ENCODE measurements around the gene CABP1.
A peak's percentile ranks its signal among the peaks of the same experiment; 100 is the strongest.
"Not testable (repeated sequence)": the region's sequence is repeated elsewhere in the genome, so short reads cannot be mapped to it uniquely, and the experiment has no call there.

CABP1 gene

DNA sequence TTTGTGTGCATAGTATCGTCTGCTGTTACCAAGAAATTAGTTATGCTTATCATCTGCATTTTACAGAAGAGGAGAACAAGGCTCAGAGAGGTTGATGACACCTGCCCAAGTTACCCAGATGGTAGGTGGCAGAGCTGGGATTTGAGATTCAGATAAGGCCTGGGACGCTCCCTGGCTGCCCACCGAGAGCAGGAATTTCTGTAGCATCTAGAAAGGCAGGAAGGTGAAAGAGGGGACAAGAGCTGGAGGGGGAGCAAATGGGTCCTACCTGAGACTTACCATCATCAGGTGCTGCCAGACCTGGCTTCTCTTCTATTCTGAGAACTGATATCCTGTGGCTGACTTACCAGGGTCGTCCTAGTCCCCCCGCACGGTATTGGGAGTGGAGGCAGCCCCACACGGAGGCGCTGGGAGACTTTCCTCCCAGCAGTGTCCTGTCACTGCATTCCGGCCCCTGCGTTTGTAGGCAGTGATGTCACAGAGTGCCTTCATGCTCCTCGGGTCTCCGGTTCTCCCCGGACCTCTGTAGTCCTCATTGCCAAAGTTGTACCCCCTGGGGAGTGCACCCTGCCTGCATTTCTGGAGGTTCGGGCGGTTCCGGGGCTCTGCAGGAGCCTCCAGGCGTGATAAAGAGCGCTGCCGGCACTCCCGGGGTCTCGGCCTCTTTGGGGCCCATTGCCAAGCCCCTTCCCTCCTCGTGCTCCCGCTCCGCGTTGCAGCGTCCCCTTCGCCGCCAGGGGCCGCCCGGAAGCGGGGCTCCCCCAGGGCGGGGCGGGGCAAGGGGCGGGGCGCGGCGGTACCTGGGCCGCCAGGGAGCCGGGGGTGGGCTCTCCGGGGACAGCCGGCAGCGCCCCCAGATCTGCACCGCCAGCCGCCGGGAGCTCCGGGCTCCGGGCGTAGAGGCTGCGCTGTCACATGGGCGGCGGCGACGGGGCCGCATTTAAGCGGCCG lies at the start of gene CABP1:
TSS of gene CABP1 (plus strand) at position 856 of the 951 bp plus-strand sequence. CDS start at position 916, 60 bp downstream.
- DNase-seq: peak; percentile 20

DNA sequence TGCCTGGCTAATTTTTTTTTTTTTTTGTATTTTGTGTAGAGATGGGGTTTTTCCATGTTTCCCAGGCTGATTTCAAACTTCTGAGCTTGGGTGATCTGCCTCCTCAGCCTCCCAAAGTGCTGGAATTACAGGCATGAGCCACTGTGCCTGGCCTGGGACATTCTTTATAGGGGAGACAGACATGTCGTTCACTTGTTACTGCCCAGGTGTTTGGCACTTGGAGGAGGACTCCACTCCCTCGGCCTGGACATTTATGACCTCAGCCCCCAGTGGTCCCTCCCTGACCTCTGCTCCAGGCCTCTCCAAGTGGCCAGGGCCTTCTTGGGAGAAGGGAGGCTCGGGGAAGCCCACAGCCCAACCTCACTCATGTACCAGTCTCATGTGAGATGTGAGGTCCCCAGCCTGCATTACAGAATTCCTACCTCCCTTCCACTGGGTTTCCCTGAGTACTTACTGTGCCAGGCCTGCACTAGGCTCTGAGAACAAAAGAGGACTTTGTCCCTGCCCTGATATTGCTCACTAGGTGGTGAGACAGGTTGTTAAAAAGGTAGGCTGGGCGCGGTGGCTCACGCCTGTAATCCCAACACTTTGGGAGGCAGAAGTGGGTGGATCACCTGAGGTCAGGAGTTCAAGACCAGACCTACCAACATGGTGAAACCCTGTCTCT lies 49.6 kb upstream of the CABP1 start:
- no peak for DNase-seq

DNA sequence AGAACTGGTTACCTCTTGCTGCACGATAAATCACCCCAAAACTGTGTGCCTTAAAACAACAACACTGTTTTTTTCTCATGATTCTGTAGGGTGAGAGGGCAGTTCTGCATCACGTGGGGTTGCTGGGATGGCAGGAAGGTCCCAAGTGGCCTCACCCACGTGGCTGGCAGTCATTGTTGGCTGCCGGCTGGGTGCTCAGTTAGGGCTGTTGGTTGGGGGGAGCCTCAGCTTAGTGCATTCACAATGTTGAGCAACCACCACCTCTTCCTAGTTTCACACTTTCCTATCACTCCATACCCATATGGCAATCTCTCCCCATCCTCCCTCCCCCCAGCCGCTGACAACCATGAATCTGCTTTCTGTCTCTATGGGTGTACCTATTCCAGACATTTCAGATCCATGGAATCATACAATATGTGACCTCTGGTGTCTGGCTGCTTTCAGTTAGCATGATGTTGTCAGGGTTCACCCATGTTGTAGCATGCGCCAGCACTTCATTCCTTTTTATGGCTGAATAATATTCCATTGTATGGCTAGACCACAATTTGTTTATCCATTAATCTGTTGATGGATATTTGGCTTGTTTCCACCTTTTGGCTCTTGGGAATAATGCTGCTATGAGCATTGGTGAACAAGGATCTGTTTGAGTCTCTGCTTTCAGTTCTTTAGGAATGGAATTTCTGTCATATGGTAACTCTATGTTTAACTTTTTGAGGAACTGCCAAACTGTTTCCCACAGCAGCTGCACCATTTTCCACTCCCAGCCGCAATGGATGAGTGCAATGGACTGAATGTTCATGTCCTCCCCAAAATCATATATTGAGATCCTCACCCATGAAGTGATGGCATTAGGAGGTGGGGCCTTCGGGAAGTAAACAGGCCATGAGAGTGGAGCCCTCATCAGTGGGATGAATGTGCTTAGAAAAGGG lies 48.0 kb upstream of the CABP1 start:
- no peak for DNase-seq

DNA sequence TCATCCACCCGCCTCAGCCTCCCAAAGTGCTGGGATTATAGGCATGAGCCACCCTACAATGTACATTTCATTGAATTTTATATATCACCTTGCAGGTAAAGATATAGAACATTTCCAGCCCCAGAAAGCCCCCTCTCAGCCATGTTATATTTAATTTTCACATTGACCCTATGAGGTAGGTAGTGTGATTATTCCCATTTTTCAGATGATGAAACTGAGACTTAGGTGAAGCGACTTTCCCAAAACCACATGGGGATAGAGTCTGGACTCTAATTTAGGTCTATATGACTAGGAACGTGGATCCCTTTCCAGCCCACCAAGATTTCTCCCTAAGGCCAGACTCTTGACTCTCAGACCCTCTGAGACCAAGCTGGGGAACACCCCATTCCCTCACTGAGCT lies 43.5 kb upstream of the CABP1 start:
- DNase-seq: no peak

DNA sequence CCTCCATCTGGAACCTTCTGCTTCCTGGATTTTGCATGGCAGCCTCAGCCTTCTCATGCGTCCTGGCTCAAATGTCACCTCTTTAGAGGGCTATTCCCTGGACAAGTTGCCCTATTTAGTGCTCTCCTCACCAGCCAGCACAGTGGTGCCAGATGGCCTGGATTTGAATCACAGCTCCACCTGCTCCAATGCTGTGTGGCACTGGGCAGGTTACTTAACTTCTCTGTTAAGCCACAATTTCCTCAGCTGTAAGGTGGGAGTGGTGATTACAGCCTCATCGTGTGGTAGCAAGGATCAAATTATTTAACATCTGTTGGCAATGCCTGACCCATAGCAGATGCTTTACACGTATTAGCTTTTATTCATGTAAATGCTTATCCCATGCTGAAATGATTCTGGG lies 42.6 kb upstream of the CABP1 start:
- DNase-seq: no peak

DNA sequence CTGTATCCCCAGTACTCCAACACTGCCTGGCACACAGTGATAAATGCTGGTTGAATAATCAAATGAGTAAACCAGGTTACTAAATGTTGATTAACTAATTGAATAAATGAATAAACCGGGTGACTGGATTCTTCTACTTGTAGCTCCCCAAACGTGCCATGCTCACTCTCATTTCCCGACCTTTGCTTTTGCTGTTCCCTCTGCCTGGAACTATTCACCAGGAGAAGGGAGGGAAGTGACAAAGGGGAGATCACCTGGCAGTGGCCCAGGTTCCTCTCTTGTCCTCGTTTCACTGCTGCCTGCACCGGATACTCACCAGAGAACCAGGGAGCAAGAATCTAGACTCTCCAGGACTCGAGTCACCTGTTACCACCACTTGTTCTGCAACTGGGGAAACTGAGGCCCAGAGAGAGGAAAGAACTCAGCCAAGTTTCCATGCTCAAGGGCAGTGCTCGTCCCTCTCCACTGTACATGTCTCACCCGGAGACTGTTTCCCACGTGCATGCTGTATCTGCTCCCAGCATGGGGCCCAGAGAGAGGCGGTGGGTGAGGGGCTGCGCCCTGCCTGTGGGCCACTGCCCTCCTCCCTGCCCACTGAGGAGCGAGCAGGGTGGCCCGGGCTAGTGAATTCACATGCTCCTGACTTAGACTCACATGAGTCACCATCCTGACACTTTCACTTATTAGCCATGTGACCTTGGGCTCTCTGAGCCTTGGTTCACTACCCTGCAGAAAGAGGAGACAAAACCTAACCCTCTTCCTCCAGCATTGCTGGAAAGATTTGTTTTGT lies 41.6 kb upstream of the CABP1 start:
- peak; percentile 62 for DNase-seq

DNA sequence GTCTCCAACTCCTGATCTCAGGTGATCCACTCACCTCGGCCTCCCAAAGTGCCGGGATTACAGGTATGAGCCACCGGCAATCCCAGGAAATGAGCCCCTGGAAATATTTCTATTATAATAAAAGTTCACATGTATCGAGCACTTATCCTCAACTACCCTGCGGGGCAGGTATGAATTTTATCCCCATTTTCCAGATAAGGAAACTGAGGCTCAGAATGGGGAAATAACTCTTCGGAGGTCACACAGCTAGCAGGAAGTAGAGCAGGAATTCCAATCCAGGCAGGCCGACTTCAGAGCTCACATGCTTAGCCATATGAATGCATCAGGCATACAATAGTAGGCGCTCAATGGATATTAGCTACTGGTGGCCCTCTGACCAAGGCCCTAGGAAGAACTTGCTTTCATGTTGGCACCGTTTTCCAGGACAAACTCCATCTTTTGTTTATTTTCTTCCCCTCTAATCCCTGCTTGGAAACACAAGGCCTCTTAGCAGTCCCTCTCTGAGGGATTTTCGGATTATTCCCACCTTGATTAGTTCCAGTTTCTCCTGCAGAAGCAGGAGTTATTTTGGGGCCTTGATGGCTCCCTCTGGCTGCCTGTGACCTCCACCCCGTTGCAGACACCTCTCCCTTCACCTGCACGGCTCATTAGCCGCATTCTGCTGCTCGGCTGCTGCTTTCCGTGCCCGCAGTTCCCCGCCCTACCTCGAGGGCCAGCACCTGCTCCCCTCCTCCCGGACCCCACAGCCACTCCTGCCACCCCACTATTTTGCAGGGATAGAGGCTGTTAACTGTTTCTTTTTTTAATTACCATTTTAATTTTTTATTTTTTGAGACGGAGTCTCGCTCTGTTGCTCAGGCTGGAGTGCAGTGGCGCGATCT lies 40.5 kb upstream of the CABP1 start:
- DNase-seq: no peak

- not testable (repeated sequence) for DNase-seq
Observed at GRCh38 chr12:120602416-120602815, 38.0 kb upstream of the CABP1 start.

DNA sequence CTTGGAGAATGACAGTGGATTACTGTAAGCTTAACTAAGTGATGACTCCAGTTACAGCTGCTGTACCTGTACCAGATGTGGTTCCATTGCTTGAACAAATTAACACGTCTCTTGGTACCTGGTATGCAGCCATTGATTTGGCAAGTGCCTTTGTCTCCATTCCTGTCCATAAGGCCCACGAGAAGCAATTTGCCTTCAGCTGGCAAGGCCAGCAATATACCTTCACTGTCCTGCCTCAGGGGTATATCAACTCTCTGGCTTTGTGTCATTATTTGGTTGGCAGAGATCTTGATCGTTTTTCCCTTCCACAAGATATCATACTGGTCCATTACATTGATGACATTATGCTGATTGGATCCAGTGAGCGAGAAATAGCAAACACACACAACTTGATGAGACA lies 29.9 kb upstream of the CABP1 start:
- no peak for DNase-seq

- not testable (repeated sequence) for DNase-seq
Observed at GRCh38 chr12:120611534-120611933, 28.9 kb upstream of the CABP1 start.

GRCh38 chr12:120614848-120615247 lies 25.6 kb upstream of the CABP1 start:
- no peak for DNase-seq

GRCh38 chr12:120617193-120617592 lies 23.2 kb upstream of the CABP1 start:
- DNase-seq: not testable (repeated sequence)

- DNase-seq: not testable (repeated sequence)
Observed at GRCh38 chr12:120617767-120618166, 22.7 kb upstream of the CABP1 start.

GRCh38 chr12:120618954-120619615 lies 21.3 kb upstream of the CABP1 start:
- DNase-seq: no peak

- DNase-seq: no peak
Observed at GRCh38 chr12:120620624-120621023, 19.8 kb upstream of the CABP1 start.

DNA sequence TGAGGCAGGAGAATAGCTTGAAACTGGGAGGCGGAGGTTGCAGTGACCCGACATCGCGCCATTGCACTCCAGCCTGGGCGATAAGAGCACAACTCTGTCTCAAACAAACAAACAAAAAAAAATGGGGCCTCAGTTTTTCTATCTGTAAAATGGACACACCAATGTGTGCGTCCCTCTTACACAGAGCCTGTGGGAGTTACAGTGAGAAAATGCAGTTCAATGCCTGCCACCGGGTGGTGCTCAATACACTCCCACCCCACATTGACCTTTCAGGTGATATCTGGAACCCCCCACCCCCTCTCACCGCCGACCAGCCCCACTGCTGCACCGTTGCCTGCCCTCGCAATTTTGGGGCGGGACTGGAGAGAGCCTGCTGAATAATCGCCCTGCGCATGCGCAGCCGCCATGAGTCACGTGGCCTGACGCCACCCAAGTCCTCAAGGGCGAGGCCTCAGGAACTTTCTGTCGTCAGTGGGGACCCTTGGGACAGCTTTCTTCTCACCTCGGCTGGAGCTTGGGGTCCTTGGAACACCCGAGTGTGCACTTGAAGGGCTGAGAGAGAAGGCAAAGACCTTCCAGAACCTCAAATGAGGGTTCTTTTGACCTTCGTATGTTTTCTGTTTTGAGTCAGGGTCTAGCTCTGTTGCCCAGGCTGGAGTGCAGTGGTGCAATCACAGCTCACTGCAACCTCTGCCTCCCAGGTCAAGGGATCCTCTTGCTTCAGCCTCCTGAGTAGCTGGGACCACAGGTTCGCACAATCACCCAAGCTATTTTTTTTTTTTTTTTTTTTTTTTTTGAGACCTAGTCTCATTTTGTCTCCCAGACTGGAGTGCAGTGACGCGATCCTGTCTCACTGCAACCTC lies 14.6 kb upstream of the CABP1 start:
- no peak for DNase-seq

DNA sequence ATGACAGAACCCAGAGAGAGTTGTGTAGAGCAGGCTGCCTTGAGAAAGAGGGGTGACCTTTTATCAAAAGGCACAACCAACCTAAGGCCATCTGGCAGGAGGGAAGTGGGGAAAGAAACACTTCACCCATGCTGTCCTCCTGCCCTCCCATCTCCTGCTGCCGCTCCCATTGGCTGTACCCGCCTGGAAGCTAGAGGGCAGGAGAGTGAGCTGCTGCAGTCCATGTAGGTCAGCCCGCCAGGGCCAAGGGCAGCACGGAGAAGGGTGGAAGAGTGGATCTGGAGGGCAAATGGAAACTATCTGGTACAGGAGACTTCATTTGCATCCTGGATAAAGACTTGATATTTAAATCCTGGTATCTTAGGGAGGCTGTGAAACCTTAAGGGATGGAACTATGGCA lies 11.5 kb upstream of the CABP1 start:
- no peak for DNase-seq

DNA sequence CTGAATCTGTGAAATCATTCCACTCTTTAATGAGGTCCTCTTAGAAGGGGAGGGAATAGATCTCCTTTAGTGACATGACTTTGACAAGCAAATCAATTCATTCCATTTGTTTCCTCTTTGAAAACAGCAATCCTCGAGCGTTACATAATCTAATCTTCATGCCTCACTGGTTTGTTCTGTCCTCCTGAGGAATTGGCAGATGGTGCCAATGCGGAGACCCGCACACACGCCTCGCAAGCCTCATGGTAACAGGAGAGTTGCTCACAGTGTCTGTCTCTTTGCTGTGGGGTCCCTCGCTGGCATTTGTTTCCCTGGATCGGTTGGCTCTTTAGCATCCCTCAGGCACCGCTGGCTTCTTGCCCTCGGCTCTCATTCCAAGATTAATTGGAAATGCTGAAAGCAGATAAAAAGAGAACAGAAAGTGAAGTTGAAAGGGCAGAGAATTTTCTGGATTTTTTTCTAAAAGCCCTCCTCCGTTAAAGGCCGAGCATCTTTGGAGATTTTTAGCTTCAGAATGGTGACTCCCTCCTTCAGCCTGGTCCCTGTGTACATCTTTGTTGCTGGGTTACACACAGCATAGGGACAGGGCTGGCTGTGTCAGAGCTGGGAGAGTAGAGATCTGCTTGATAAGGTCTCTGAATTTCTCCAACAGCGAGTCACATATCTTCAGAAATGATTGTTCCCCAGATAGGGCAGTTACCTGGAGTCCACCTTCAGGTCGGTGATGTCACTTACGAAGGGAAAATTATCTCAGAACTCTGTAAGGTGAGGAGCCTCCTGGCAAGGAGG lies 10.1 kb upstream of the CABP1 start:
- DNase-seq: no peak

GRCh38 chr12:120631097-120631496 lies 9.3 kb upstream of the CABP1 start:
- no peak for DNase-seq
